ENCODE data around the gene DZIP3. TPM values are rescaled to one million over a fixed set of nuclear protein-coding genes. Genes with fewer than 3 reads are reported as not detected.

DZIP3 gene
- total and polyA plus RNA-seq, 2 of the 8 experiments (the other 6 are each of a cell fraction or from before 2014, with no cell fraction given): 10.4 to 24.3 TPM

DNA sequence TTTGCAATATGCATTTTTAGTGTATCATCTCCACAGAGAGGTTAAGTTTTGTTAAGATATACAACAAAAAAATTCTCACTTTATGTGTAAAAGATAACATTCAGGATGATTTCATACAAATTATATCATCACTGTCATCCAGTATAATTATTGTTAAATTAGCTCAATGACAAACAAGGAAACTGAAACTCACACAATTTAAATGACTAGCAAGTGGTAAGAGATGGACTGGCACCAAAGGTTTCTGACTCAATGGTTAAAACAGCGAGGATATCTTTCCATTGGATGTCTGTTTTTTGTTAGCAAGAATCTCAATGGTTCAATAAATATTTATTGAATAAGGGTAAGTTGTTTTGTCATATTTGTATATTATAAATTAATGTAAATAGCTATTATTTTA is 22.9 kb upstream of the DZIP3 start:
- H2BK12ac ChIP-seq (ENCODE audit: low read depth, low read length): no peak overlapping the region
- DNase-seq (ENCODE audit: low read depth in 1 of 2, low spot score in 2 of 2) (no peak), FAIRE-seq (no peak)
- H4K8ac ChIP-seq (ENCODE audit: extremely low read depth, insufficient read depth, low read length): no peak overlapping the region
- H3K27me3 ChIP-seq (replicated peaks in 1 of 4; ENCODE audit: control insufficient read depth in 3 of 4, extremely low read depth in 1 of 4, insufficient read depth in 3 of 4, low read length in 3 of 4): no peaks in the 10 kb centered on the region
- no peaks in the 10 kb centered on the region for H3K79me2 ChIP-seq (ENCODE audit: control insufficient read depth in 1 of 2, insufficient read depth in 2 of 2, low read length in 2 of 2)
- H2AFZ ChIP-seq (ENCODE audit: low read length): no peak overlapping the region
- H2BK5ac ChIP-seq (ENCODE audit: low read depth, low read length): no peak overlapping the region
- no peak overlapping the region for H3K18ac ChIP-seq (ENCODE audit: extremely low read depth, low read length)
- ChIA-PET POLR2A (ENCODE audit: partially characterized antibody) (no interaction called here), CTCF (ENCODE audit: partially characterized antibody) (interaction anchor here (0.7 to 1.7 kb wide), 3 partner anchors 12 to 54 kb away, joined by 4 to 6 read pairs (median 4); no protein-coding TSS in a partner anchor)
- no peak overlapping the region for H3K9ac ChIP-seq (replicated peaks in 1 of 4; ENCODE audit: extremely low read depth in 1 of 4, low read depth in 3 of 4, low read length in 3 of 4)
- H4K91ac ChIP-seq (replicated peaks; ENCODE audit: insufficient read length, low read length): no peak overlapping the region
- no peaks in the 10 kb centered on the region for H3K79me1 ChIP-seq (ENCODE audit: low read depth, low read length)
- no peak overlapping the region for H3K23ac ChIP-seq (ENCODE audit: insufficient read length)
- no peaks in the 10 kb centered on the region for H4K20me1 ChIP-seq (replicated peaks in 1 of 2; ENCODE audit: control insufficient read depth in 1 of 2, insufficient read depth in 2 of 2, low read length in 2 of 2)
- WGBS, 2 experiments (ENCODE audit: extremely low coverage in 1 of 2, insufficient coverage in 1 of 2, insufficient read length in 1 of 2, insufficient replicate concordance in 2 of 2, low coverage in 1 of 2, low lambda C conversion rate in 2 of 2, missing lambda C conversion rate in 1 of 2): 88% methylated on average over 1 of the region's 1 CpG; no CpG with 5 or more reads in 1 of the 2 experiments
- H3K27ac ChIP-seq (ENCODE audit: low read depth, low read length): no peak overlapping the region
- H2BK120ac ChIP-seq (replicated peaks; ENCODE audit: low read depth, low read length): no peak overlapping the region
- no peak overlapping the region for H4K5ac ChIP-seq (ENCODE audit: insufficient read length, low read depth, low read length)
- H3K4me2 ChIP-seq (ENCODE audit: insufficient read depth in 1 of 2, low read depth in 2 of 2, low read length in 2 of 2): no peak overlapping the region
- no peak overlapping the region for H3K4ac ChIP-seq (replicated peaks; ENCODE audit: insufficient read length, low read depth, low read length)
- TF ChIP-seq, protein P1, sequence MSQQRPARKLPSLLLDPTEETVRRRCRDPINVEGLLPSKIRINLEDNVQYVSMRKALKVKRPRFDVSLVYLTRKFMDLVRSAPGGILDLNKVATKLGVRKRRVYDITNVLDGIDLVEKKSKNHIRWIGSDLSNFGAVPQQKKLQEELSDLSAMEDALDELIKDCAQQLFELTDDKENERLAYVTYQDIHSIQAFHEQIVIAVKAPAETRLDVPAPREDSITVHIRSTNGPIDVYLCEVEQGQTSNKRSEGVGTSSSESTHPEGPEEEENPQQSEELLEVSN (IDR thresholded peaks at IDR 0.05): no peak
- TF ChIP-seq CBX5 (IDR thresholded peaks at IDR 0.05; ENCODE audit: low read depth, low read length) (no peak), JUND (IDR thresholded peaks at IDR 0.05; ENCODE audit: low read length) (no peak), TCF12 (IDR thresholded peaks at IDR 0.05; ENCODE audit: low read depth, low read length) (no peak), SUZ12 (IDR thresholded peaks at IDR 0.05; ENCODE audit: low read length) (no peak), POLR2A (IDR thresholded peaks at IDR 0.05; ENCODE audit: control extremely low read depth in 1 of 2, low read depth in 2 of 2, low read length in 2 of 2) (no peak)
- TF ChIP-seq, protein P2, sequence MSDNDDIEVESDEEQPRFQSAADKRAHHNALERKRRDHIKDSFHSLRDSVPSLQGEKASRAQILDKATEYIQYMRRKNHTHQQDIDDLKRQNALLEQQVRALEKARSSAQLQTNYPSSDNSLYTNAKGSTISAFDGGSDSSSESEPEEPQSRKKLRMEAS (IDR thresholded peaks at IDR 0.05): no peak
- H2BK15ac ChIP-seq (ENCODE audit: low read length): no peak overlapping the region
- H3K23me2 ChIP-seq (ENCODE audit: low read depth, low read length): no peaks in the 10 kb centered on the region
- no peak overlapping the region for H2AK5ac ChIP-seq (ENCODE audit: low read depth, low read length)
- no peaks in the 10 kb centered on the region for H3K4me1 ChIP-seq (replicated peaks in 1 of 4; ENCODE audit: control insufficient read depth in 3 of 4, insufficient read depth in 4 of 4, low read length in 3 of 4)
- no peak overlapping the region for H3K14ac ChIP-seq (ENCODE audit: insufficient read length)
- H3K56ac ChIP-seq (replicated peaks; ENCODE audit: insufficient read length, low read depth, low read length): no peak overlapping the region
- H3K4me3 ChIP-seq (ENCODE audit: extremely low read depth in 1 of 4, insufficient read depth in 2 of 4, low read depth in 3 of 4, low read length in 4 of 4): no peak overlapping the region
- H3K9me3 ChIP-seq (ENCODE audit: insufficient read depth in 2 of 2, low read depth in 1 of 2, low read length in 1 of 2): no peaks in the 10 kb centered on the region
- H3K36me3 ChIP-seq (ENCODE audit: control insufficient read depth in 2 of 4, insufficient read depth in 4 of 4, low read length in 3 of 4): peaks cover 0 to 70% (median 14%) of the 10 kb centered on the region in 4 experiments
- no peak overlapping the region for H2BK20ac ChIP-seq (ENCODE audit: low read length)

Measured in H1 (cell line).